Fibroblast of skin of right quadriceps (primary cell): ENCODE data around the gene COG5.
A peak's percentile ranks its signal among the peaks of the same experiment; 100 is the strongest.

Experiments used
- DNase-seq: peaks from one replicate; pipeline ENCODE4 v3.0.0-alpha.2; 2013

The COG5 gene

GRCh38 chr7:107453388-107453787 lies 110.3 kb downstream of the COG5 start:
- DNase-seq, result no peak

GRCh38 chr7:107450970-107451369 lies 112.8 kb downstream of the COG5 start:
- DNase-seq, result peak; percentile 54

- DNase-seq, result peak; percentile 46
These were observed 116.7 kb downstream of the COG5 start for GRCh38 chr7:107446988-107447387.

- peak; percentile 50 for DNase-seq
These were observed 117.2 kb downstream of the COG5 start for GRCh38 chr7:107446531-107446930.

GRCh38 chr7:107442678-107443077 lies 121.0 kb downstream of the COG5 start:
- DNase-seq, result no peak

GRCh38 chr7:107441581-107442422 lies 121.9 kb downstream of the COG5 start:
- DNase-seq, result peak; percentile 46

GRCh38 chr7:107439025-107439424 lies 124.7 kb downstream of the COG5 start:
- no peak for DNase-seq

GRCh38 chr7:107435749-107436148 lies 128.0 kb downstream of the COG5 start:
- no peak for DNase-seq

- DNase-seq, result no peak
These were observed 131.5 kb downstream of the COG5 start for GRCh38 chr7:107432261-107432660.

- no peak for DNase-seq
These were observed 133.7 kb downstream of the COG5 start for GRCh38 chr7:107430057-107430456.

- no peak for DNase-seq
These were observed 135.1 kb downstream of the COG5 start for GRCh38 chr7:107428642-107429041.

- no peak for DNase-seq
These were observed 136.3 kb downstream of the COG5 start for GRCh38 chr7:107427462-107427861.

- no peak for DNase-seq
These were observed 149.5 kb downstream of the COG5 start for GRCh38 chr7:107414198-107414597.

- DNase-seq, result no peak
These were observed 155.4 kb downstream of the COG5 start for GRCh38 chr7:107408349-107408748.

- no peak for DNase-seq
These were observed 158.2 kb downstream of the COG5 start for GRCh38 chr7:107405559-107405958.

- no peak for DNase-seq
These were observed 158.8 kb downstream of the COG5 start for GRCh38 chr7:107404740-107405537.

GRCh38 chr7:107398161-107398560 lies 165.6 kb downstream of the COG5 start:
- no peak for DNase-seq

- no peak for DNase-seq
These were observed 166.7 kb downstream of the COG5 start for GRCh38 chr7:107396990-107397389.

GRCh38 chr7:107396081-107396480 lies 167.6 kb downstream of the COG5 start:
- DNase-seq, result no peak

- peak; percentile 60 for DNase-seq
These were observed 168.9 kb downstream of the COG5 start for GRCh38 chr7:107394831-107395230.

GRCh38 chr7:107394276-107394675 lies 169.4 kb downstream of the COG5 start:
- peak; percentile 42 for DNase-seq

GRCh38 chr7:107392830-107393229 lies 170.9 kb downstream of the COG5 start:
- DNase-seq, result peak; percentile 78

- DNase-seq, result no peak
These were observed 172.8 kb downstream of the COG5 start for GRCh38 chr7:107390916-107391315.

GRCh38 chr7:107388604-107389003 lies 175.1 kb downstream of the COG5 start:
- no peak for DNase-seq
